ENCODE measurements around the gene RASL10A. TPM values are rescaled to one million over a fixed set of nuclear protein-coding genes. Genes with fewer than 3 reads are reported as not detected.

The RASL10A gene
- total RNA-seq, 1 experiment from 2014 or later: 1.1 TPM

DNA sequence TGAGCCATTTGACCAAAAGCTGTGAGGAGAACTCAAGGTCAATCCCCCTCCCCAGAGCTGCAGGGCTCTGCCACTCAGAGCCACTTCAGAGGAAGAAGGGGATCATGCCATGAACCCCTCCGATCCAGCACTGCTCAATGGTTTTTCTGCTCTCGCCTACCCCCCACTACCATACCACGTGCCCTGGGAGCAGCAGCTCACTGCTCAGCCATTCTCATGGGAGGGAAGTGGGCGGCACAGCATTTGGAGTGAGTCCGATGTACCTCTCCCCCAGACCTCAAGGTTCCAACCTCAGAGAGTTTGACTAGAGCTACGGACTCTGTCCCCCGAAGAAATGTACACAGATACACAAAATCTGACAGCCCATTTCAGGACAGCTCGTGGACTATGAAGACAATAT, 38.4 kb upstream of the RASL10A start:
- no peak overlapping the region for H3K4me3 ChIP-seq (ENCODE audit: low read depth, low read length)
- no peaks in the 10 kb centered on the region for H3K4me1 ChIP-seq
- H3K9me3 ChIP-seq: no peaks in the 10 kb centered on the region
- H3K4me1 Mint-ChIP-seq (ENCODE audit: low read depth, unreplicated experiment): no peaks in the 10 kb centered on the region
- no peak overlapping the region for H3K4me3 Mint-ChIP-seq (ENCODE audit: unreplicated experiment)
- ChIA-PET POLR2A (no interaction called here), CTCF (no interaction called here)
- no peak overlapping the region for H3K27ac Mint-ChIP-seq (ENCODE audit: unreplicated experiment)
- TF ChIP-seq, protein P1, sequence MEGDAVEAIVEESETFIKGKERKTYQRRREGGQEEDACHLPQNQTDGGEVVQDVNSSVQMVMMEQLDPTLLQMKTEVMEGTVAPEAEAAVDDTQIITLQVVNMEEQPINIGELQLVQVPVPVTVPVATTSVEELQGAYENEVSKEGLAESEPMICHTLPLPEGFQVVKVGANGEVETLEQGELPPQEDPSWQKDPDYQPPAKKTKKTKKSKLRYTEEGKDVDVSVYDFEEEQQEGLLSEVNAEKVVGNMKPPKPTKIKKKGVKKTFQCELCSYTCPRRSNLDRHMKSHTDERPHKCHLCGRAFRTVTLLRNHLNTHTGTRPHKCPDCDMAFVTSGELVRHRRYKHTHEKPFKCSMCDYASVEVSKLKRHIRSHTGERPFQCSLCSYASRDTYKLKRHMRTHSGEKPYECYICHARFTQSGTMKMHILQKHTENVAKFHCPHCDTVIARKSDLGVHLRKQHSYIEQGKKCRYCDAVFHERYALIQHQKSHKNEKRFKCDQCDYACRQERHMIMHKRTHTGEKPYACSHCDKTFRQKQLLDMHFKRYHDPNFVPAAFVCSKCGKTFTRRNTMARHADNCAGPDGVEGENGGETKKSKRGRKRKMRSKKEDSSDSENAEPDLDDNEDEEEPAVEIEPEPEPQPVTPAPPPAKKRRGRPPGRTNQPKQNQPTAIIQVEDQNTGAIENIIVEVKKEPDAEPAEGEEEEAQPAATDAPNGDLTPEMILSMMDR (IDR thresholded peaks at IDR 0.05; ENCODE audit: insufficient read depth in 1 of 2, low read depth in 1 of 2, low read length in 1 of 2, severe bottlenecking in 1 of 2, unreplicated experiment in 1 of 2): no peak
- peaks cover 38% of the 10 kb centered on the region for H3K36me3 Mint-ChIP-seq (ENCODE audit: insufficient read depth, unreplicated experiment)
- peaks cover 4% of the 10 kb centered on the region for H3K36me3 ChIP-seq (ENCODE audit: control insufficient read depth, insufficient read depth, low read length)
- no peaks in the 10 kb centered on the region for H3K9me3 Mint-ChIP-seq (ENCODE audit: unreplicated experiment)
- no peak for DNase-seq
- no peaks in the 10 kb centered on the region for H3K27me3 Mint-ChIP-seq (ENCODE audit: insufficient read depth, unreplicated experiment)
- no peaks in the 10 kb centered on the region for H3K27me3 ChIP-seq (replicated peaks; ENCODE audit: control insufficient read depth, insufficient read depth, low read length)
- BruUV-seq (replicated peaks): TSS peak; percentile 10
- intact Hi-C loops (cut with micrococcal nuclease; ENCODE audit: unreplicated experiment): no loop called here

DNA sequence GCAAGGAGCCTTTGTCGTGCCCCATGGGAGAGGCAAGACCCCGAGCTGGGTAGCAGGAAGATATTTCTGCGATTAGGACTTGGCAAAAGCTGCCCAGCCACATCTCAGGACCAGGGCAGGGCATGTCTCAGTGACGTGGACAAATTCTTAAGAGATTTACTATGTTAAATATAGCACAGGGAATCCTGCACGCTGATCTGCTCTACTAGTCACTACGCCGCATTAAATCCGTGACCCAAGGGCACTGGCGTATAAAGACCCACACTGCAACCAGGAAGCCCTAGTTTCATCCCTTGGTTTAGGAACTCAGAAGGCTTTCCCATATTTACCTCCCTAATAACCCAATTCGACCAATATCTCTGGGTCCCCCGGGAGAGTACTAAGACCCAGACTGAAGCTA, 37.8 kb upstream of the RASL10A start:
- Histone ChIP-seq H3K9me3 (no peaks in the 10 kb centered on the region), H3K27me3 (replicated peaks; ENCODE audit: control insufficient read depth, insufficient read depth, low read length) (no peaks in the 10 kb centered on the region), H3K4me1 (no peaks in the 10 kb centered on the region), H3K4me3 (ENCODE audit: low read depth, low read length) (no peak overlapping the region), H3K36me3 (ENCODE audit: control insufficient read depth, insufficient read depth, low read length) (peaks cover 3% of the 10 kb centered on the region)
- POLR2A ChIA-PET: no interaction called here
- TF ChIP-seq, protein P1 (IDR thresholded peaks at IDR 0.05; ENCODE audit: insufficient read depth in 1 of 2, low read depth in 1 of 2, low read length in 1 of 2, severe bottlenecking in 1 of 2, unreplicated experiment in 1 of 2): no peak
- no TSS peak for BruUV-seq (replicated peaks)
- CTCF ChIA-PET: no interaction called here
- H3K27me3 Mint-ChIP-seq (ENCODE audit: insufficient read depth, unreplicated experiment): no peaks in the 10 kb centered on the region
- H3K4me1 Mint-ChIP-seq (ENCODE audit: low read depth, unreplicated experiment): no peaks in the 10 kb centered on the region
- H3K36me3 Mint-ChIP-seq (ENCODE audit: insufficient read depth, unreplicated experiment): peaks cover 37% of the 10 kb centered on the region
- intact Hi-C loops (cut with micrococcal nuclease; ENCODE audit: unreplicated experiment): no loop called here
- DNase-seq: no peak
- no peaks in the 10 kb centered on the region for H3K9me3 Mint-ChIP-seq (ENCODE audit: unreplicated experiment)
- H3K4me3 Mint-ChIP-seq (ENCODE audit: unreplicated experiment): no peak overlapping the region
- no peak overlapping the region for H3K27ac Mint-ChIP-seq (ENCODE audit: unreplicated experiment)

DNA sequence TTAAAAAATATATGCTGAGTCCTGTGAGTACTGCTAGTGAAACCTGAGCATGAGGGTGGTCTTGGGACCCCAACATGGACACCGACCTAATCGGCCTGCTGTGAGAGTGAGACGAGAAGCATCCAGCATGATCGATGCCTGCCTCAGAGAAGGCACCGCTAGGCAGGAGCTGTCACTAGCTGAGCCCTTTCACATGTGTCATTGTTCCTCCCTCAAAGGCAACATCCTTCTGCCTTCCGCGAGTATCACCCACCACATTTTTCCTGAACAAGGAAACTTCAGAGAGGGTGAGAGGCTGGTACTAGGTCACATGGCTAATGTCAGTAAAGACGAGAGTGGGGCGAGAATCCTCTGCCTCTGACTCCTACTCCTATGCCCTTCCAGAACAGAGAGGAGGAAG, 37.3 kb upstream of the RASL10A start:
- Histone ChIP-seq H3K4me3 (ENCODE audit: low read depth, low read length) (no peak overlapping the region), H3K4me1 (no peaks in the 10 kb centered on the region), H3K36me3 (ENCODE audit: control insufficient read depth, insufficient read depth, low read length) (no peaks in the 10 kb centered on the region; the same call in 1 of the 2 replicates), H3K9me3 (no peaks in the 10 kb centered on the region), H3K27me3 (replicated peaks; ENCODE audit: control insufficient read depth, insufficient read depth, low read length) (no peaks in the 10 kb centered on the region)
- intact Hi-C loops (cut with micrococcal nuclease; ENCODE audit: unreplicated experiment): no loop called here
- TF ChIP-seq, protein P1 (IDR thresholded peaks at IDR 0.05; ENCODE audit: insufficient read depth in 1 of 2, low read depth in 1 of 2, low read length in 1 of 2, severe bottlenecking in 1 of 2, unreplicated experiment in 1 of 2): no peak
- CTCF ChIA-PET: no interaction called here
- DNase-seq: no peak
- Mint-ChIP-seq H3K36me3 (ENCODE audit: insufficient read depth, unreplicated experiment) (peaks cover 36% of the 10 kb centered on the region), H3K4me1 (ENCODE audit: low read depth, unreplicated experiment) (no peaks in the 10 kb centered on the region), H3K9me3 (ENCODE audit: unreplicated experiment) (no peaks in the 10 kb centered on the region), H3K27me3 (ENCODE audit: insufficient read depth, unreplicated experiment) (no peaks in the 10 kb centered on the region), H3K27ac (ENCODE audit: unreplicated experiment) (no peak overlapping the region), H3K4me3 (ENCODE audit: unreplicated experiment) (no peak overlapping the region)
- no TSS peak for BruUV-seq (replicated peaks)
- POLR2A ChIA-PET: no interaction called here

All from Caco-2 (cell line).